SK-N-SH (cell line): Measurements from ENCODE around the gene OSBP. TPM values are rescaled to one million over a fixed set of nuclear protein-coding genes. Genes with fewer than 3 reads are reported as not detected.

Experiments used
- CTCF ChIA-PET: fragments of 300-600, 350-600 bp; formaldehyde crosslinking; extraction: SDS; loops from one replicate; lab custom pipeline; 2021; lab: Yijun Ruan, JAX
- POLR2A ChIA-PET: fragments of 350-600 bp; sonication (Branson Sonifier 250); formaldehyde crosslinking; extraction: SDS; loops from one replicate; lab custom pipeline; 2020; ENCODE audit warnings: antibody characterized with exemption, inconsistent platforms; lab: Yijun Ruan, JAX
- DNase-seq: peaks from one replicate; pipeline ENCODE4 v3.0.0; 2012
- H2AFZ ChIP-seq: fragments of 200-600 bp; sonication (generic); 2 replicates; pipeline ENCODE4 v1.8.1; 2016; ENCODE audit warnings: antibody characterized with exemption, mild to moderate bottlenecking, low read depth
- H3F3A ChIP-seq: fragments of 200-600 bp; sonication (generic); replicated peaks from 2 replicates; pipeline ENCODE3; 2016; ENCODE audit warnings: antibody characterized with exemption, mild to moderate bottlenecking; ENCODE audit not compliant: insufficient read depth
- H3K27ac ChIP-seq, 2 experiments: fragments of 200-500 bp in 1 of 2; fragments of 200-600 bp in 1 of 2; sonication (Bioruptor generic) in 1 of 2; sonication (generic), shearing (Covaris generic) in 1 of 2; 2 replicates each; pipeline versions ENCODE4 v1.5.1 to v1.6.1; 2014 to 2016; ENCODE audit warnings: low read depth in 2 of 2, inconsistent platforms in 1 of 2, low read length in 1 of 2, mild to moderate bottlenecking in 1 of 2, mixed read lengths in 1 of 2
- H3K27me3 ChIP-seq: fragments of 200-600 bp; sonication (generic), shearing (Covaris generic); 2 replicates; pipeline ENCODE4 v1.6.1; 2016; ENCODE audit warnings: mixed run types; ENCODE audit not compliant: insufficient read depth
- H3K36me3 ChIP-seq, 2 experiments: fragments of 200-500 bp in 1 of 2; fragments of 200-600 bp in 1 of 2; sonication (Bioruptor generic) in 1 of 2; sonication (generic) in 1 of 2; replicated peaks in 1 of 2; 2 replicates each; pipeline versions ENCODE3 to v1.5.1; 2014 to 2016; ENCODE audit warnings: low read length in 1 of 2, mild to moderate bottlenecking in 1 of 2; ENCODE audit not compliant: insufficient read depth in 2 of 2, control insufficient read depth in 1 of 2
- H3K4me1 ChIP-seq, 2 experiments: fragments of 200-500 bp in 1 of 2; fragments of 200-600 bp in 1 of 2; sonication (Bioruptor generic) in 1 of 2; sonication (generic), shearing (Covaris generic) in 1 of 2; 2 replicates each; pipeline versions ENCODE4 v1.5.1 to v1.6.1; 2014 to 2016; ENCODE audit warnings: low read depth in 1 of 2, low read length in 1 of 2, mixed run types in 1 of 2; ENCODE audit not compliant: insufficient read depth in 2 of 2, control insufficient read depth in 1 of 2
- H3K4me2 ChIP-seq: fragments of 200-600 bp; sonication (generic), shearing (Covaris generic); 2 replicates; pipeline ENCODE4 v1.6.1; 2017; ENCODE audit warnings: mixed run types
- H3K4me3 ChIP-seq, 2 experiments: fragments of 200-500 bp in 1 of 2; fragments of 200-600 bp in 1 of 2; sonication (Bioruptor generic) in 1 of 2; sonication (generic), shearing (Covaris generic) in 1 of 2; 2 replicates each; pipeline versions ENCODE4 v1.5.1 to v1.8.1; 2014 to 2016; ENCODE audit warnings: low read depth in 2 of 2, inconsistent platforms in 1 of 2, low read length in 1 of 2, mild to moderate bottlenecking in 1 of 2, mixed read lengths in 1 of 2, moderate library complexity in 1 of 2
- H3K79me2 ChIP-seq: fragments of 200-600 bp; sonication (generic); 2 replicates; pipeline ENCODE4 v1.8.1; 2017; ENCODE audit warnings: mild to moderate bottlenecking; ENCODE audit not compliant: insufficient read depth
- H3K9ac ChIP-seq: fragments of 200-600 bp; sonication (generic); 2 replicates; pipeline ENCODE4 v1.6.1; 2017; ENCODE audit warnings: mixed run types
- H3K9me2 ChIP-seq: fragments of 200-600 bp; sonication (generic); 2 replicates; pipeline ENCODE4 v1.6.1; 2017; ENCODE audit warnings: mixed run types
- H3K9me3 ChIP-seq: fragments of 200-600 bp; sonication (generic); 2 replicates; pipeline ENCODE4 v1.6.1; 2017; ENCODE audit warnings: mixed run types, mild to moderate bottlenecking, moderate library complexity
- H4K20me1 ChIP-seq: fragments of 200-600 bp; sonication (generic); 2 replicates; pipeline ENCODE4 v1.6.1; 2017; ENCODE audit warnings: mild to moderate bottlenecking, mixed run types; ENCODE audit not compliant: insufficient read depth
- CHD2 ChIP-seq: fragments of 150-350 bp; IDR thresholded peaks from 2 replicates; pipeline ENCODE4 v1.6.1; 2018; ENCODE audit warnings: low read length; ENCODE audit not compliant: partially characterized antibody
- EP300 ChIP-seq, 2 experiments: IDR thresholded peaks; 2 replicates each; pipeline versions ENCODE4 v1.4.0 to v1.6.1; 2012; ENCODE audit warnings: borderline replicate concordance in 1 of 2, low read depth in 1 of 2, low read length in 1 of 2
- FOSL2 ChIP-seq: IDR thresholded peaks from 2 replicates; pipeline ENCODE4 v1.4.0; 2012; ENCODE audit warnings: low read depth, mild to moderate bottlenecking, moderate library complexity, borderline replicate concordance
- GABPA ChIP-seq: IDR thresholded peaks from 2 replicates; pipeline ENCODE4 v1.4.0; 2012; ENCODE audit warnings: low read depth, mild to moderate bottlenecking
- GATA2 ChIP-seq: sonication (generic); formaldehyde crosslinking; IDR thresholded peaks from 2 replicates; pipeline ENCODE4 v1.5.0; 2020; ENCODE audit warnings: mild to moderate bottlenecking, missing genetic modification reagents
- NFIC ChIP-seq: IDR thresholded peaks from 2 replicates; pipeline ENCODE4 v1.4.0; 2012; ENCODE audit warnings: borderline replicate concordance
- POLR2AphosphoS5 ChIP-seq: IDR thresholded peaks from 2 replicates; pipeline ENCODE4 v1.6.1; 2012; ENCODE audit warnings: low read depth, low read length
- RXRA ChIP-seq: IDR thresholded peaks from 2 replicates; pipeline ENCODE4 v1.4.0; 2012; ENCODE audit warnings: low read depth, mild to moderate bottlenecking, borderline replicate concordance
- SIN3A ChIP-seq: IDR thresholded peaks from 2 replicates; pipeline ENCODE4 v1.6.1; 2012; ENCODE audit warnings: low read depth, mild to moderate bottlenecking, low read length, moderate library complexity, borderline replicate concordance
- TAF1 ChIP-seq: IDR thresholded peaks from 2 replicates; pipeline ENCODE4 v1.6.1; 2012; ENCODE audit warnings: low read depth, mild to moderate bottlenecking, low read length, moderate library complexity, borderline replicate concordance
- WGBS: methylation state at CpG from one replicate; pipeline ENCODE4 v1.1.6; 2017; ENCODE audit warnings: low lambda C conversion rate; 5-methylcytosine and 5-hydroxymethylcytosine counted together
- polyA plus RNA-seq, 3 experiments: library from polyadenylated mRNA; depleted of rRNA; stranded (reverse); fragments of >200 nt; gene quantifications; 2 replicates each; pipeline ENCODE4 v1.2.3, GENCODE V29; 2012
- TF ChIP-seq, protein P1 (sequence below): IDR thresholded peaks from 2 replicates; pipeline ENCODE4 v1.6.1; 2012; ENCODE audit warnings: mild to moderate bottlenecking, low read depth, low read length, moderate library complexity
- TF ChIP-seq, protein P2 (sequence below): fragments of 150-350 bp; IDR thresholded peaks from 2 replicates; pipeline ENCODE4 v1.6.1; 2016; ENCODE audit warnings: mild to moderate bottlenecking, low read depth, low read length

The OSBP gene
- polyA plus RNA-seq, 1 of the 3 experiments (the other 2 are of a cell fraction): 12.1 TPM

DNA sequence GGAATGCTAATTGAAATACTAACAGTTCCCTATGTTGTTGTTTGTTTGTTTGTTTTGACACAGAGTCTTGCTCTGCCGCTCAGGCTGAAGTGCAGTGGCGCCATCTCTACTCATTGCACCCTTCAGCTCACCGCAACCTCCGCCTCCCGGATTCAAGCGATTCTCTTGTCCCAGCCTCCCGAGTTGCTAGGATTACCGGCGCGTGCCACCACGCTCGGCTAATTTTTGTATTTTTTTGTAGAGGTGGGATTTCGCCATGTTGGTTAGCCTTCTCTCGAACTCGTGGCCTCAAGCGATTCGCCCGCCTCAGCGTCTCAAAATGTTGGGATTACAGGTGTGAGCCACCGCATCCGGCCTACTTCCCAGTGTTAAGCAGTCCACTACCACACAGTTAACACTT lies 62.3 kb downstream of the OSBP start:
- H3K4me1 ChIP-seq: peaks cover 0 to 7% of the 10 kb centered on the region in 2 experiments; a peak in 2 of 4 replicates
- no peaks in the 10 kb centered on the region for H3K9me2 ChIP-seq
- no peaks in the 10 kb centered on the region for H4K20me1 ChIP-seq
- DNase-seq: no peak
- H3K27ac ChIP-seq: no peak overlapping the region
- H3F3A ChIP-seq: peaks cover 60% of the 10 kb centered on the region
- ChIA-PET POLR2A (no interaction called here), CTCF (no interaction called here)
- no peak overlapping the region for H3K4me3 ChIP-seq
- no peak overlapping the region for H3K4me2 ChIP-seq
- H3K27me3 ChIP-seq: no peaks in the 10 kb centered on the region
- no peaks in the 10 kb centered on the region for H3K36me3 ChIP-seq
- H2AFZ ChIP-seq: no peak overlapping the region
- H3K79me2 ChIP-seq: no peaks in the 10 kb centered on the region
- 97% methylated on average over 21 of the region's 21 CpGs for WGBS
- TF ChIP-seq, protein P1, sequence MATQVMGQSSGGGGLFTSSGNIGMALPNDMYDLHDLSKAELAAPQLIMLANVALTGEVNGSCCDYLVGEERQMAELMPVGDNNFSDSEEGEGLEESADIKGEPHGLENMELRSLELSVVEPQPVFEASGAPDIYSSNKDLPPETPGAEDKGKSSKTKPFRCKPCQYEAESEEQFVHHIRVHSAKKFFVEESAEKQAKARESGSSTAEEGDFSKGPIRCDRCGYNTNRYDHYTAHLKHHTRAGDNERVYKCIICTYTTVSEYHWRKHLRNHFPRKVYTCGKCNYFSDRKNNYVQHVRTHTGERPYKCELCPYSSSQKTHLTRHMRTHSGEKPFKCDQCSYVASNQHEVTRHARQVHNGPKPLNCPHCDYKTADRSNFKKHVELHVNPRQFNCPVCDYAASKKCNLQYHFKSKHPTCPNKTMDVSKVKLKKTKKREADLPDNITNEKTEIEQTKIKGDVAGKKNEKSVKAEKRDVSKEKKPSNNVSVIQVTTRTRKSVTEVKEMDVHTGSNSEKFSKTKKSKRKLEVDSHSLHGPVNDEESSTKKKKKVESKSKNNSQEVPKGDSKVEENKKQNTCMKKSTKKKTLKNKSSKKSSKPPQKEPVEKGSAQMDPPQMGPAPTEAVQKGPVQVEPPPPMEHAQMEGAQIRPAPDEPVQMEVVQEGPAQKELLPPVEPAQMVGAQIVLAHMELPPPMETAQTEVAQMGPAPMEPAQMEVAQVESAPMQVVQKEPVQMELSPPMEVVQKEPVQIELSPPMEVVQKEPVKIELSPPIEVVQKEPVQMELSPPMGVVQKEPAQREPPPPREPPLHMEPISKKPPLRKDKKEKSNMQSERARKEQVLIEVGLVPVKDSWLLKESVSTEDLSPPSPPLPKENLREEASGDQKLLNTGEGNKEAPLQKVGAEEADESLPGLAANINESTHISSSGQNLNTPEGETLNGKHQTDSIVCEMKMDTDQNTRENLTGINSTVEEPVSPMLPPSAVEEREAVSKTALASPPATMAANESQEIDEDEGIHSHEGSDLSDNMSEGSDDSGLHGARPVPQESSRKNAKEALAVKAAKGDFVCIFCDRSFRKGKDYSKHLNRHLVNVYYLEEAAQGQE: no peak
- no peak for TF ChIP-seq TAF1
- no peak for TF ChIP-seq POLR2AphosphoS5
- TF ChIP-seq CHD2: no peak
- TF ChIP-seq, protein P2, sequence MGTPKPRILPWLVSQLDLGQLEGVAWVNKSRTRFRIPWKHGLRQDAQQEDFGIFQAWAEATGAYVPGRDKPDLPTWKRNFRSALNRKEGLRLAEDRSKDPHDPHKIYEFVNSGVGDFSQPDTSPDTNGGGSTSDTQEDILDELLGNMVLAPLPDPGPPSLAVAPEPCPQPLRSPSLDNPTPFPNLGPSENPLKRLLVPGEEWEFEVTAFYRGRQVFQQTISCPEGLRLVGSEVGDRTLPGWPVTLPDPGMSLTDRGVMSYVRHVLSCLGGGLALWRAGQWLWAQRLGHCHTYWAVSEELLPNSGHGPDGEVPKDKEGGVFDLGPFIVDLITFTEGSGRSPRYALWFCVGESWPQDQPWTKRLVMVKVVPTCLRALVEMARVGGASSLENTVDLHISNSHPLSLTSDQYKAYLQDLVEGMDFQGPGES: no peak
- TF ChIP-seq RXRA: no peak
- TF ChIP-seq EP300 (IDR thresholded peaks at IDR 0.05; ENCODE audit: borderline replicate concordance in 1 of 2, low read depth in 1 of 2, low read length in 1 of 2): no peak
- H3K9me3 ChIP-seq: no peaks in the 10 kb centered on the region
- H3K9ac ChIP-seq: no peak overlapping the region

DNA sequence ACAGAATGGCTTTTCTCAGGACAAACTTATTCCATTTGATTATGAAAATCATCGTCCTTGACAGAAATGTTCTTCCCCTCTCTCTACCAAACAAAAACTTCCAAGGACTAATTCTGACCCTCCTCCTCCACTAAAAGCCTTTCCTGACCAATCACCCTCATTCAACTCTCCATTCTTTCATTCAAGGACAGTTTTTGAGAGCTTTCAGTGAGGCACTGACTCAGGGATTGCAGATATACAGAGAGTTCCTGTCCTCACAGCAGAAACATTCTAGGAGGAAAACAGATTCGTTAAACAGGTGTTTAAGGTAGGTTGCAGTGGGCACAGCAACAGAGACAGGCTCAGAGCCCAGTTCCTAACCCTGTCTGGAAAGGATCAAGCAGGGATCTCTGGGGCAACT lies 62.7 kb downstream of the OSBP start:
- no peak for DNase-seq
- CTCF ChIA-PET: no interaction called here
- no peak overlapping the region for H3K9ac ChIP-seq
- H3K27ac ChIP-seq: no peak overlapping the region
- H3K4me2 ChIP-seq: no peak overlapping the region
- H3K9me2 ChIP-seq: no peaks in the 10 kb centered on the region
- no peak overlapping the region for H2AFZ ChIP-seq
- peaks cover 58% of the 10 kb centered on the region for H3F3A ChIP-seq
- no peak overlapping the region for H3K4me3 ChIP-seq
- POLR2A ChIA-PET: no interaction called here
- peaks cover 0 to 7% of the 10 kb centered on the region in 2 experiments; a peak in 2 of 4 replicates for H3K4me1 ChIP-seq
- H3K36me3 ChIP-seq: no peaks in the 10 kb centered on the region
- H3K27me3 ChIP-seq: no peaks in the 10 kb centered on the region
- no peaks in the 10 kb centered on the region for H4K20me1 ChIP-seq
- TF ChIP-seq NFIC (no peak), CHD2 (no peak), EP300 (IDR thresholded peaks at IDR 0.05; ENCODE audit: borderline replicate concordance in 1 of 2, low read depth in 1 of 2, low read length in 1 of 2) (no peak), GATA2 (CRISPR knock-in tag) (no peak), SIN3A (no peak), GABPA (no peak), FOSL2 (no peak)
- H3K79me2 ChIP-seq: no peaks in the 10 kb centered on the region
- 70% methylated on average over 2 of the region's 2 CpGs for WGBS
- no peaks in the 10 kb centered on the region for H3K9me3 ChIP-seq
